ENCODE measurements around the gene TOX3. TPM values are rescaled to one million over a fixed set of nuclear protein-coding genes. Genes with fewer than 3 reads are reported as not detected.
A peak's percentile ranks its signal among the peaks of the same experiment; 100 is the strongest.

Gene TOX3
- total and polyA plus RNA-seq, 2 of the 13 experiments (the other 11 are each of a cell fraction or from before 2014, with no cell fraction given): 14.5 to 98.6 TPM

DNA sequence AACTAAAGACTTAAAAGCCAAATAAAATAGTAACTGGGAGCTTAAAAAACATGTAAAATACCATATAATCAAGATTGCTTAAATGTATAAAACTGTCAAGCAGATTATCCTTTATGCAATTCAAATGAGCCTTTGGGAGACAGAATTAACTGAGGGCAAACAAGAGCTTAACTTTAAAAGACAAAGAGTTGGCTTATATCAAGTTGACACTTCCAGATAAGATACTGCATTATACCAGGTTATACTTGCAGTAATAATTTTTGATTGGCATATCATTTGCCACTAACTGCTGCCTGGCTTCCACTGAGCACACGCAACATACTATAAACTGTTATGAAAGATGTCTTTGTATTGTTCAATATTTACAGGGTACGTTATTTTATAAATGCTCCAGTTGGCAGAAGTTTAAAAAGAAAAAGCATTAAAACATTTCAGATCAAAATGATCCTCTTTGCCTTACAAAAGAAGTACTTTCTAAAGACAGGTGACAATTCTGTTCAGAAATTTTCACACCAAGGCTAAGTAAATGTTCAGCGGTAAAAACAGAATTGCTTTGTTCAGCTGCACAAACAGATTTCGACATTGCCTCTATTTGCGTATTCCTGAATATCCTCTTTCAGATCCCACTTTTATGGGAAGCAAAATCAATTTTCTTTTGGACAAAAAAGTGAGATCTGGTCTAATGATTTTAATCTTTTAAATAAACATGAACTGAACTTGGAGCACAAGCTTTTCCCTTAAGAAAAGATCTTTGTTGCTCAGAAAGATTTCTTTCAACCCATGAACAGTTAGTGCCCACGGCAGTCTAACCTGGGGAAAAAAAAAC, 50.7 kb downstream of the TOX3 start (continued):
- TF ChIP-seq, protein P1, sequence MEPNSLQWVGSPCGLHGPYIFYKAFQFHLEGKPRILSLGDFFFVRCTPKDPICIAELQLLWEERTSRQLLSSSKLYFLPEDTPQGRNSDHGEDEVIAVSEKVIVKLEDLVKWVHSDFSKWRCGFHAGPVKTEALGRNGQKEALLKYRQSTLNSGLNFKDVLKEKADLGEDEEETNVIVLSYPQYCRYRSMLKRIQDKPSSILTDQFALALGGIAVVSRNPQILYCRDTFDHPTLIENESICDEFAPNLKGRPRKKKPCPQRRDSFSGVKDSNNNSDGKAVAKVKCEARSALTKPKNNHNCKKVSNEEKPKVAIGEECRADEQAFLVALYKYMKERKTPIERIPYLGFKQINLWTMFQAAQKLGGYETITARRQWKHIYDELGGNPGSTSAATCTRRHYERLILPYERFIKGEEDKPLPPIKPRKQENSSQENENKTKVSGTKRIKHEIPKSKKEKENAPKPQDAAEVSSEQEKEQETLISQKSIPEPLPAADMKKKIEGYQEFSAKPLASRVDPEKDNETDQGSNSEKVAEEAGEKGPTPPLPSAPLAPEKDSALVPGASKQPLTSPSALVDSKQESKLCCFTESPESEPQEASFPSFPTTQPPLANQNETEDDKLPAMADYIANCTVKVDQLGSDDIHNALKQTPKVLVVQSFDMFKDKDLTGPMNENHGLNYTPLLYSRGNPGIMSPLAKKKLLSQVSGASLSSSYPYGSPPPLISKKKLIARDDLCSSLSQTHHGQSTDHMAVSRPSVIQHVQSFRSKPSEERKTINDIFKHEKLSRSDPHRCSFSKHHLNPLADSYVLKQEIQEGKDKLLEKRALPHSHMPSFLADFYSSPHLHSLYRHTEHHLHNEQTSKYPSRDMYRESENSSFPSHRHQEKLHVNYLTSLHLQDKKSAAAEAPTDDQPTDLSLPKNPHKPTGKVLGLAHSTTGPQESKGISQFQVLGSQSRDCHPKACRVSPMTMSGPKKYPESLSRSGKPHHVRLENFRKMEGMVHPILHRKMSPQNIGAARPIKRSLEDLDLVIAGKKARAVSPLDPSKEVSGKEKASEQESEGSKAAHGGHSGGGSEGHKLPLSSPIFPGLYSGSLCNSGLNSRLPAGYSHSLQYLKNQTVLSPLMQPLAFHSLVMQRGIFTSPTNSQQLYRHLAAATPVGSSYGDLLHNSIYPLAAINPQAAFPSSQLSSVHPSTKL (CRISPR knock-in tag; IDR thresholded peaks at IDR 0.05): peak; percentile 100
- TF ChIP-seq NFKB2 (CRISPR knock-in tag; IDR thresholded peaks at IDR 0.05; ENCODE audit: borderline replicate concordance): no peak
- peak; percentile 40; the same call in 1 of the 2 replicates for TF ChIP-seq DMAP1 (CRISPR knock-in tag; IDR thresholded peaks at IDR 0.05)
- TF ChIP-seq ZNF776 (CRISPR knock-in tag; IDR thresholded peaks at IDR 0.05): no peak
- TF ChIP-seq, protein P2, sequence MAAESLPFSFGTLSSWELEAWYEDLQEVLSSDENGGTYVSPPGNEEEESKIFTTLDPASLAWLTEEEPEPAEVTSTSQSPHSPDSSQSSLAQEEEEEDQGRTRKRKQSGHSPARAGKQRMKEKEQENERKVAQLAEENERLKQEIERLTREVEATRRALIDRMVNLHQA (CRISPR knock-in tag; IDR thresholded peaks at IDR 0.05): no peak
- TF ChIP-seq NR2F6 (IDR thresholded peaks at IDR 0.05): peak; percentile 89
- peak; percentile 87 for TF ChIP-seq NR2F6 (CRISPR knock-in tag; IDR thresholded peaks at IDR 0.05)
- no peak for TF ChIP-seq ZNF605 (CRISPR knock-in tag; IDR thresholded peaks at IDR 0.05)
- no peak for TF ChIP-seq ZSCAN25 (CRISPR knock-in tag; IDR thresholded peaks at IDR 0.05)
- TF ChIP-seq ELF3 (CRISPR knock-in tag; IDR thresholded peaks at IDR 0.05): peak; percentile 95
- TF ChIP-seq RXRB (CRISPR knock-in tag; IDR thresholded peaks at IDR 0.05; ENCODE audit: borderline replicate concordance): peak; percentile 98
- TF ChIP-seq, protein P3, sequence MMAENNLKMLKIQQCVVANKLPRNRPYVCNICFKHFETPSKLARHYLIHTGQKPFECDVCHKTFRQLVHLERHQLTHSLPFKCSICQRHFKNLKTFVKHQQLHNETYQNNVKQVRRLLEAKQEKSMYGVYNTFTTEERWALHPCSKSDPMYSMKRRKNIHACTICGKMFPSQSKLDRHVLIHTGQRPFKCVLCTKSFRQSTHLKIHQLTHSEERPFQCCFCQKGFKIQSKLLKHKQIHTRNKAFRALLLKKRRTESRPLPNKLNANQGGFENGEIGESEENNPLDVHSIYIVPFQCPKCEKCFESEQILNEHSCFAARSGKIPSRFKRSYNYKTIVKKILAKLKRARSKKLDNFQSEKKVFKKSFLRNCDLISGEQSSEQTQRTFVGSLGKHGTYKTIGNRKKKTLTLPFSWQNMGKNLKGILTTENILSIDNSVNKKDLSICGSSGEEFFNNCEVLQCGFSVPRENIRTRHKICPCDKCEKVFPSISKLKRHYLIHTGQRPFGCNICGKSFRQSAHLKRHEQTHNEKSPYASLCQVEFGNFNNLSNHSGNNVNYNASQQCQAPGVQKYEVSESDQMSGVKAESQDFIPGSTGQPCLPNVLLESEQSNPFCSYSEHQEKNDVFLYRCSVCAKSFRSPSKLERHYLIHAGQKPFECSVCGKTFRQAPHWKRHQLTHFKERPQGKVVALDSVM (CRISPR knock-in tag; IDR thresholded peaks at IDR 0.05): no peak
- no peak for TF ChIP-seq POLR2A (IDR thresholded peaks at IDR 0.05; ENCODE audit: insufficient read depth in 1 of 2, low read depth in 2 of 2, low read length in 2 of 2)
- no peak for TF ChIP-seq ZFP41 (CRISPR knock-in tag; IDR thresholded peaks at IDR 0.05; ENCODE audit: borderline replicate concordance)
- TF ChIP-seq, protein P4, sequence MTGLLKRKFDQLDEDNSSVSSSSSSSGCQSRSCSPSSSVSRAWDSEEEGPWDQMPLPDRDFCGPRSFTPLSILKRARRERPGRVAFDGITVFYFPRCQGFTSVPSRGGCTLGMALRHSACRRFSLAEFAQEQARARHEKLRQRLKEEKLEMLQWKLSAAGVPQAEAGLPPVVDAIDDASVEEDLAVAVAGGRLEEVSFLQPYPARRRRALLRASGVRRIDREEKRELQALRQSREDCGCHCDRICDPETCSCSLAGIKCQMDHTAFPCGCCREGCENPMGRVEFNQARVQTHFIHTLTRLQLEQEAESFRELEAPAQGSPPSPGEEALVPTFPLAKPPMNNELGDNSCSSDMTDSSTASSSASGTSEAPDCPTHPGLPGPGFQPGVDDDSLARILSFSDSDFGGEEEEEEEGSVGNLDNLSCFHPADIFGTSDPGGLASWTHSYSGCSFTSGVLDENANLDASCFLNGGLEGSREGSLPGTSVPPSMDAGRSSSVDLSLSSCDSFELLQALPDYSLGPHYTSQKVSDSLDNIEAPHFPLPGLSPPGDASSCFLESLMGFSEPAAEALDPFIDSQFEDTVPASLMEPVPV (CRISPR knock-in tag; IDR thresholded peaks at IDR 0.05): peak; percentile 55; the same call in 1 of the 2 replicates
- peak; percentile 79; the same call in 1 of the 2 replicates for TF ChIP-seq CCDC6 (CRISPR knock-in tag; IDR thresholded peaks at IDR 0.05)
- TF ChIP-seq ARID2 (CRISPR knock-in tag; IDR thresholded peaks at IDR 0.05; ENCODE audit: borderline replicate concordance): no peak
- TF ChIP-seq, protein P5, sequence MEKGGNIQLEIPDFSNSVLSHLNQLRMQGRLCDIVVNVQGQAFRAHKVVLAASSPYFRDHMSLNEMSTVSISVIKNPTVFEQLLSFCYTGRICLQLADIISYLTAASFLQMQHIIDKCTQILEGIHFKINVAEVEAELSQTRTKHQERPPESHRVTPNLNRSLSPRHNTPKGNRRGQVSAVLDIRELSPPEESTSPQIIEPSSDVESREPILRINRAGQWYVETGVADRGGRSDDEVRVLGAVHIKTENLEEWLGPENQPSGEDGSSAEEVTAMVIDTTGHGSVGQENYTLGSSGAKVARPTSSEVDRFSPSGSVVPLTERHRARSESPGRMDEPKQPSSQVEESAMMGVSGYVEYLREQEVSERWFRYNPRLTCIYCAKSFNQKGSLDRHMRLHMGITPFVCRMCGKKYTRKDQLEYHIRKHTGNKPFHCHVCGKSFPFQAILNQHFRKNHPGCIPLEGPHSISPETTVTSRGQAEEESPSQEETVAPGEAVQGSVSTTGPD (CRISPR knock-in tag; IDR thresholded peaks at IDR 0.05): no peak
- TF ChIP-seq ZNF12 (CRISPR knock-in tag; IDR thresholded peaks at IDR 0.05): peak; percentile 95
- TF ChIP-seq ZNF484 (CRISPR knock-in tag; IDR thresholded peaks at IDR 0.05; ENCODE audit: borderline replicate concordance, low read depth): no peak
